ENCODE measurements around the gene MBOAT1. TPM values are rescaled to one million over a fixed set of nuclear protein-coding genes. Genes with fewer than 3 reads are reported as not detected.
"Not testable (repeated sequence)": the region's sequence is repeated elsewhere in the genome, so short reads cannot be mapped to it uniquely, and the experiment has no call there.

MBOAT1 gene
- total RNA-seq, 1 donor = 53.3 TPM

DNA sequence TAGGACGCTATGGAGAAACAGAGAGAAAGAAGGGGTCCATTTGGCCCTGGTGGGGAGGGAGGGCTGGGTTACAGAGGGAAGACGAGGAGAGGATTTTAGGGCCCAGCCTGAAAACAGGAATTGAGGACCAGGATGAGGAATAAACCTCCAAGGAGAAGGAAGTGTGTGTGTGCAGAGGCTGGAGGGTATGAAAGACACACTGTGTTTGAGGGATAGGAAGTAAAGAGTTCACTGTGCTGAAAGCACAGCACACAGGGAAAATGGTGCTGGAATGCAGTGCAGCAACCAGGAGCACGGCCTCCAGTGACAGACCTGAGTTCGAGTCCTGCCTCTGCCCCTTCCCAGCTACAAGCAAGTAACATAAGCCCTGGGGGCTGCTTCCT, 7.8 kb downstream of the MBOAT1 start:
- DNase-seq (ENCODE audit: low read depth in 2 of 3, low spot score in 2 of 3) = no peak

DNA sequence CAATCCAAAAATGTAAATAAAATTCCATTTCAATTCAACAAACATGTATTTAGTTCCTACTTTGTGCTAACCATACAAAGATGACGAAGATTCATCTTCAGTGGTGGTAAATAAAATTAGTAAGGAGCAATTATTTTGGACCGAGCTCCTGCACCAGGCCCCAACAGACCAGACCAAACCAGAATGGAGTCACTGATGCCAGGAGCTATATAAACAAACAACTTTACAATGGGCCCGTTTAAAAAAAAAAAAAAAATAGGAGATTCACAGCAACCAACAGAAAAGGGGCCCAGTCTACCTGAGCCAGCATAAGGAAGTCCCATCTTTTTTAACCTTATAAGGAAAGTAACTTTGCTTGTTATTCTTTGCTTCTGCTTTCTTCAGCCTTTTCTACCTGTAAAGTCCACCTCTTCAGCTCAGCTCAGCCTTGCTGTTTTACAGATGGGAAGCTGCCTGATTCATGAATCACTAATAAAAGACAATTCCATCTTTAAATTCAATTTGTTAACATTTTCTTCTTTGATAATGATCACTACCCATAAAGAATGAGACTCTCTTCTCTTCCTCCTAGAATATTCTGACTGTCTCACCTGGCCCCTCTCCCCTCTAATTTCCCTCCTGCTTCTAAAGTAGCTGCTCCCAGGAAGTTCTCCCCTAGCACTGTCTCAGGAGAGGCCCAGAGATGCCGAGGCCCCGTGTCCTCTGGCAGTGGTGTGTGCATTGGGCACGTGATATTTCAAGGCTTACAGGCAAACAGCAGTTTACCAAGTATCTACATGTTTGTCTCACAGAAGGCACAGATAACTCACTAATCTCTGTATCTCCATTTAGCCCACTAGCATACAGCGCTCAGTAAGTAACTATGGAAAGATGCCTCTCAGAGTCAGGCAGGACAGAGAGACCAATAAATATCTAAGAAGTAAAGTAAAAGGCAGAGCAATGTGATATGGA, 8.4 kb downstream of the MBOAT1 start:
- DNase-seq (ENCODE audit: low read depth in 2 of 3, low spot score in 2 of 3) = no peak

DNA sequence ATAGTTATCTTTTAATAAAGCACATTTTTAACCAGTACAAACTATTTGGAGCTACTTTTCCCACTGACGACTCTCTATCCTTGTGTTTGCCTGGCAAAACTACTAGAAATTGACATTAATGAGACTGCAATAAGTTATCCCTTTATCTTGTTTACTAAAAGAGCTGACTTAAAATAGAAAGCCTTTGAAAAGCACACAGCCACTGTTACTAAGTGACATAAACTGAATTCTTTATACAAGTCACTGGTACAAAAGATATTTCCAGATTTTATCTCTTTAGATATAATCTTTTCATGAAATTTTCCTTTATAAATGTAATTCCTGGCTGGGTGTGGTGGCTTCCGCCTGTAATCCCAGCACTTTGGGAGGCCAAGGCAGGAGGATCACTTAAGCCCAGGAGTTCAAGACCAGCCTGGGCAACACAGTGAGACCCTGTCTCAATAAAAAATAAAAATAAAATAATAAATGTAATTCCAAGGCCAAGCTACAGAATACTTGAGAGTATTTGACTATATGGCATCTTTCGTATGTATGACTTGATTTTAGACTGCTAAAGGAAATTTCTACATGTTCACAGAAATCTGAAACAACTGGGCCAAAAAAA, 9.5 kb downstream of the MBOAT1 start:
- no peak for DNase-seq (ENCODE audit: low read depth in 2 of 3, low spot score in 2 of 3)

DNA sequence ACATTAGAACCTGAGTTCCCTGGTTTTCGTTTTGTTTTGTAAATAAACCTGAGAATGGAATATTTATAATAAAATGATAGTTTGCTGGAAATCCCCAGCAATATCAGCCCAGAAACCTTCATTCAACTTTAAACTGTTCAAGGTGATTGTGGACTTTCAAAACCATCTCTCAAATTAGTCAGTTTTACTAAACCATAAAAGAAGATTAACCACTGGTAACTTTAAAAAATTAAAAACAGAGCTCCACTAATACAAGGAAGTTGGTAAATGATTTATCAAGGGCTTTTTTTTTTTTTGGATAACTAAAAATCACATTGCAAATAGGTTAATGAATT, 10.0 kb downstream of the MBOAT1 start:
- DNase-seq (ENCODE audit: low read depth in 2 of 3, low spot score in 2 of 3) = no peak

DNA sequence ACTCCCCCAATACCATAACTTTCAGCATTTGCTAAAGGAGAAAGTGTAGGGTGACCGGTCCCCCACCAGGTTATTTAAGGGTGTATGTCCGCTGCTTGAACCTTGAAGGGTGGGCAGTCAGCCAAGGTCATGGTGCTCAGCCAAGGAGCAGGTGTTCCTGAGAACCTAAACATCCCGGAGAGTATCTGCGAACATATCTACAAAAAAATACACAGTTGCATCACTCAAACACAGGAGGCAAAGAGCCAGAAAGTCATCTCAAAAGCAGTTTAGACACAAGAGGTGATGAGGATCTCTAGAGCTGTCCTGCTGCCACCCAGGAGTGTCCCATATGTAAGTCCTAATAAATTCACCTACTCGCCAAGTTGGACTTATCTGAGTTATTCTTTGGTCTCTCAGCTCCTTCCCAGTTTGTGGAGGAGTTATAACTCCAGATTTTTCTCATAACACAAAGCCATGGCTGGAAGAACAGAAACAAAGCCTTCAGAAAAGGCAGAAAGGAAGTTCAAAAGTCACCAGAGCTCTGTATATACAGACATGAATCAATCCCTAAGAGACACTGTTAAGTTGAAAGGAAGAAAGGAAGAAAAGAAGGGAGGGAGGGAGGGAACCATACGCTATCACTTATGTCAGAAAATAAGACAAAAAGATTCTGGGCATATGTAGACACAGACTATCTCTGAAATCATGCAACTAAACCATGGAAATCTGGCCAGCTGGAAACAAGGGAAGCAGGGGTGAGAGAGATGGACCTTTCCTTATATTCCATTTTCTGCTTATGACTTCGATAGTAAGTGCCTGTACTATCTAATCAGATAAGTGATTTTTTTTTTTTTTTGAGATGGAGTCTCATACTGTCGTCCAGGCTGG, 11.3 kb downstream of the MBOAT1 start:
- DNase-seq (ENCODE audit: low read depth in 2 of 3, low spot score in 2 of 3) = no peak

DNA sequence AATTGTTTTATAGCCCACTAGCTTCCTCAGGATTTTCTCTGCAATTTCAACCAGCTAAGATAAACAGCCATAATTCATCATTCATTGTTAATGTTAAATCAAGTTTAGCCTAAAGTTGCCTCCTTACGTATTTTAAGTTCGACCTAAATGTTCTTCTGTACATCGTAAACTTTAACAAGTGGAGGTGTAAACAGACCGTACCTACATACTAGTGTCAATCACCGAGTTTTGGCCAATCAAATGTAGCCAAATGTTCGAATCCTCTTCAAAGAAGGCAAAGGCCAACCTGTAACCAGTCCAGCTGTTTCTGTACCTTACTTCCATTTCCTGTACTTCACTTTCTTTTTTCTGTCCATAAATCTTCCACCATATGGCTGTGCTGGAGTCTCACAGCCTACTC, 13.5 kb downstream of the MBOAT1 start:
- DNase-seq (ENCODE audit: low read depth in 2 of 3, low spot score in 2 of 3) = no peak

DNA sequence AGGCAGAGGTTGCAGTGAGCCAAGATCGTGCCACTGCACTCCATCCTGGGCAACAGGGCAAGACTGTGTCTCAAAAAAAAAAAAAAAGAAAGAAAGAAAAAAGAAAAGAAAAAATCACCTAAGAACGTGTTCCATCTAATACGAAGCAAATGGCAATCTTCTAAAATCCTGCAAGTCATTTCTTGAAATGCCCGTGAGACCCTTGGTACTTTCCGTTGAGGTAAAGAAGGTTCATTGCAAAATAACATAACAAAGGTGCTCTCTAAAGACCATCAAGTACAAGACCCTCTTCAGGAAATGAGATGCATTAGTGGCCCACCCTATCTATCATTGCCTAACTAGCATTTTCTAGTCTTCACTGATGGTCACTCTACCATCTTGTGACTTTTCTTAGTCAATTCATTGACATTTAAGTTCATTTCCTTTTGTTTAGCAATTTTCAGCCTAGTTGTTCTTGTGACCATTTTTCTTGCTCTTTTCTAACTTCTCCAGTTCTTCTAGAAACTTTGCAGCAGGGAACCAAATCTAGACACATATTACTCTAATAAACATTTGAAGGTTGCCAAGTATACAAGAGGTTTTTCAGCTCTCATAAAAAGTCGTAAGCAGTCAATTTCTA, 14.0 kb downstream of the MBOAT1 start:
- no peak for DNase-seq (ENCODE audit: low read depth in 2 of 3, low spot score in 2 of 3)

DNA sequence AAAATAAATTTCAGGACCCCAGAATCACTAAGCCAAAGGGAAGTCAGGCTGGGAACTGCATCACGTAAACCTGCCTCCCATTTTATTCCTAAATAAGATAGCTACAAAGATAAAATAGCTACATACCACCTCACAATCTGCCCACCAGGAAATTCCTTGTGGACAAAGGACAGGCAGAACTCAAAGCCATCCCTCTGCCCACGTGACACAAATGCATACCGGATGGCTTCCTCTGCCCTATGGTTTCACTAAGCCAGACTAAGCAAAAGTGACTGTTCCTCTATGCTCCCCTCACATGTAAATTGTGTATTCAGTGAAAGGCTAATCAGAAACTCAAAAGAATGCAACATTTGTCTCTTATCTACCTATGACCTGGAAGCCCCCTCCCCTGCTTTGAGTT, 15.0 kb downstream of the MBOAT1 start:
- DNase-seq (ENCODE audit: low read depth in 2 of 3, low spot score in 2 of 3) = no peak

DNA sequence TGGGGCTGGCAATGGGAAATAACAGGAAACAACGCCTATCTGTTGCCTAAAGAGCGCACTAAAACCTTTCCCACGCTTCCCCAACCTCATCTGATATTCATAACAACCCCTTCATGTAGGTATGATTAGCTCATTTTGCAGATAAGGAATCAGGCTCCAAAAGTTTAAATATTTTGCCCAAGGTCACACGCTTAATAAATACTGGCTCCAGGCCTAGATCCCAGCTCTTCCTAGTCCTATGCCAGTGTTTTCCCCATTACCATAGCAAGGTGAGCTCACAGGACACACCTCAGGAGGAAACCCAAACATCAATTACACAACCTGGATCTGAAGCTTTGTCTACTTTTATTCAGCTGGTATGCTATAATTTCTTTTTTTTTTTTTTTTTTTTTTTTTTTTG, 19.6 kb downstream of the MBOAT1 start:
- DNase-seq (ENCODE audit: low read depth in 2 of 3, low spot score in 2 of 3) = no peak

DNA sequence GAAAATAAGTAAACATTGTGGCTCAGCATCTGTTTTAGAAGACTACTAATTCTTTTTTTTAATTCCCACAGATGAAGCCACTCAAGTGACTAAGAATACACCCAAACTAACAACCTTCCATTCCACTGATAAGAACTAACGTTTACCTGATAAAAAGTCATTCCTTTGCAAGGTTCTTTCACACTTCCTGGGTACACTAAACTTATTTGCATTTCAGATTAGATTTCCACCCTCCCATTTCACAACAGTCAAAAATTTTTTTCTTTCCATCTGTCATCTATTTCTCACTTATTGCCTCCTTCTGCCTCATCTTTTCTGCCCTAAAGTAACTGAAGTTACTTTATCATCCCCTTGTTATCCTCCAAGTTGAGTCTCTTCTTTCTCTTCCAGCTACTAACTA, 20.3 kb downstream of the MBOAT1 start:
- no peak for DNase-seq (ENCODE audit: low read depth in 2 of 3, low spot score in 2 of 3)

DNA sequence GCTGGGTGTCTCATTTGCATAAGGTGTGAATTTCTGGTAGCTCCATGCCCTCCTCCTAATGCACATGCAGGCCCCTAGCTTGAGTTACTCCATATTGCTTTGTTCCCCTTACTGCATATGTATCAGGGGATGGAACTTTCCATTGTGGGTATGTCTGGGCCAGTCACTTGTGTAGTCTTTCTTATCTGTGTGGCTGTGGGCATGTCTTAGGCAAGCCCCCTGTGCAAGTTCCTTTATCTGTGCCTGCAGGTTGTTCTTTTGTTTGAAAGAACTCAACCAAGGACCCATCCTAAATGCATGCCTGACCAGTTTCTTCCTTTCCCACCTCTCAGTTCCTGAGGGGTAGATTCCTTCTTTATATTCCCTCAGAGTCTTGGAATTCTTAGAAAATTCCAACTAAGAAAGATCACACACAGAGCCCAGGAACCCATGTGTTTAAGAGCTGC, 23.6 kb downstream of the MBOAT1 start:
- DNase-seq (ENCODE audit: low read depth in 2 of 3, low spot score in 2 of 3) = peak in 1 of 3 donors; percentile 29

DNA sequence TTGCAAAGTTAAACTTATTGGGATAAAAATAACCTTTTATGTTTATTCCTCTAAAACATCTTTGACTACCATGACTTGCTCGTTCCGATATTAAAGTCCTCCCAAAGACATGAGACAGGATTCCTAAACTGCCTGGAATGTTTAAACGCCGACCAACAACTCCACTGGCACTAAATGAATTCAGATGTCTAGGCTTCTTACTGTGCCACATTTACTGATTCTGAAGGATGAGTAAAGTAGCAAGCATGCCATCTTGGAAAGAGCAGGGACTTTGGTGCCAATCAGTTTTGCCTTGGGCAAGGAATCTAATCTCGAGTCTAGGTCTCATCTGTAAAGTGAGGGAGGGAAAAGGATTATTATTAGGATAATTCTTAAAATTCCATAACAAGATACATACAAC, 25.3 kb downstream of the MBOAT1 start:
- no peak for DNase-seq (ENCODE audit: low read depth in 2 of 3, low spot score in 2 of 3)

DNA sequence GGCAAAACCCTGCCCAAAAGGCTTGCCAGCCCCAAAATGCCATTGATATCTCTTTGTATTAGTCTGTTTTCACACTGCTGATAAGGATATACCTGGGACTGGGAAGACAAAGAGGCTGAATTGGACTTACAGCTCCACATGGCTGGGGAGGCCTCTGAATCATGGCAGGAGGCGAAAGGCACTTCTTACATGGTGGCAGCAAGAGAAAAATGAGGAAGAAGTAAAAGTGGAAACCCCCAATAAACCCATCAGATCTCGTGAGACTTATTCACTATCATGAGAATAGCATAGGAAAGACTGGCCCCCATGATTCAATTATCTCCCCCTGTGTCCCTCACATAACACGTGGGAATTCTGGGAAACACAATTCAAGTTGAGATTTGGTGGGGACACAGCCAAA, 28.6 kb downstream of the MBOAT1 start:
- no peak for DNase-seq (ENCODE audit: low read depth in 2 of 3, low spot score in 2 of 3)

DNA sequence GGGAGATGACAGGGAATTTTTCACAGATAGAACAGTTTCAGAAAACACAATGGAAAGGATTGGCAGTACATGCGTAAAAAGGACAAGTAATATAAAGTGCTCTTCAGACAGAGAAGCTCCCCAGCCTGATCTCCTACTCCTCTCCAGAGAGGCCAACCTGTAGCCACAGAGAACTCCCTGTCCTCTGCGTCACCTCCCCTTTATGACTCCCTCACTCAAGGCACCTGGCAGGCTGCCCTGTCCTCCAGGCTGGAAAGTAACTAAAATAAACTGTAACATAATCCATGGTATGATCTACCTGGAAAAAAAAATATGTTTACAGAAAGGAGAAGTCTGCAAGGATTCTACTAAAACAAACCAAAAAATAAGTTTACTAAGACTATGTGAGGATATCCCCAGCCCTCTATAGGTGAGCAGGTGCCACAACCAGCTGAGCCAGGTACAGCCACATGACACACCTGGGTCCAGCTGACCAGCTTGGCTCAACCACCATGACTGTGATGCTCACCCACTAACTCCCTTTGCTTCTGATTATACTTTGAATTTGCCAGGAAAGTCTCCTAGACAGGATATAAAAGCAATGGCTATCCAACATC, 29.2 kb downstream of the MBOAT1 start:
- DNase-seq (ENCODE audit: low read depth in 2 of 3, low spot score in 2 of 3) = no peak

DNA sequence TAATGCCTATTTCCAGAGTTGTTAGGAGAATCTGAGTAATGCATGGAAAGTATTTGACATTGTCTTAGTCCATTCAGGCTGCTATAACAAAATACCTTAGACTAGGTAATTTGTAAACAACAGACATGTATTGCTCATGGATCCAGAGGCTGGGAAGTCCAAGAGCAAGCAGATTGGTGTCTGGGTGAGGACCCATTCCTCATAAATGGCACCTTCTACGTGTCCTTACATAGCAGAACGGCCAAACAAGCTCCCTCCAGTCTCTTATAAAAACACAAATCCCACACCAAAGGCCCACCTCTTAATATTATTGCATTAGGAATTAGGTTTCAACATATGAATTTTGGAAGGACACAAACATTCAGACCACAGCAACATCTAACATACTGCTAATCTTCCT, 30.2 kb downstream of the MBOAT1 start:
- DNase-seq (ENCODE audit: low read depth in 2 of 3, low spot score in 2 of 3) = no peak

DNA sequence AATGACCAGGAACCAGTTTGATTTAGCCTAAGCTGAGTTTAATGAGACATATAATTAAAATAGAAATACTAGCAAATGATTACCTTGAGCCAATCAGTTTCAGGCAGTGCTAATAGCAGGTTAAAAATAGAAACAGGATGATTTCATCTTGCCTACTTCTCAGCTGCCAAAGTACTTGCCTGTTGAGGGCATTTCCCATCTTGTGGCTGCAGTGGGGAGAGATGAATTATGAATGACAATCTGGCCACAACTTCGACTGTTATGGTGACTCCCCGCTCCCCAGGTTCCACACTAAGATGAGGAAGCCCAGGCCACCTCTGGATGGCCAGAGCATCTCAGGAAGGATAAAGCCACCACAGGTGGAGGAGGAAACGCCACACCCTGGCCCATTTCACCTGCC, 31.3 kb downstream of the MBOAT1 start:
- DNase-seq (ENCODE audit: low read depth in 2 of 3, low spot score in 2 of 3) = peak in 2 of 3 donors; percentile 75 to 86

DNA sequence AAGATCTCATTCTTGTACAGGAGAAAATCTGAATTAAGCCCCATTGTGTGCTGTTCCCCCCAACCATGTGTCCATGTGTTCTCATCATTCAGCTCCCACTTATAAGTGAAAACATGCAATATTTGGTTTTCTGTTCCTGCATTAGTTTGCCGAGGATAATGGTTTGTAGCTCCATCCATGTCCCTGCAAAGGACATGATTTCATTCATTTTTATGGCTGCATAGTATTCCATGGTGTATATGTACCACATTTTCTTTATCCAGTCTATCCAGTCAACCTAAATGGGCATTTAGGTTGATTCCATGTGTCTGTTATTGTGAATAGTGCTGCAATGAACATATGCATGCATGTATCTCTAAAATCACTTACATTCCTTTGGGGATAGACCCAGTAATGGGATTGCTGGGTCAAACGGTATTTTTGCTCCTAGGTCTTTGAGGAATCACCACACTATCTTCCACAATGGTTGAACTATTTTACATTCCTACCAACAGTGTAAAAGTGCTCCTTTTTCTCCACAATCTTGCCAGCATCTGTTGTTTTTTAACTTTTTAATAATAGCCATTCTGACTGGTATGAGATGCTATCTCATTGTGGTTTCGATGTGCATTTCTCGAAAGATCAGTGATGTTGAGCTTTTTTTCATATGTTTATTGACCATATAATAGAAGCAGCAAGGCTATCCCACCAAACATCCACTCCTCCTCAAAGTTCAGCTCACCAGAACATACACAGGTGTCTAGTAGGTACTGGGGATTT, 32.8 kb downstream of the MBOAT1 start:
- not testable (repeated sequence) for DNase-seq (ENCODE audit: low read depth in 2 of 3, low spot score in 2 of 3)

DNA sequence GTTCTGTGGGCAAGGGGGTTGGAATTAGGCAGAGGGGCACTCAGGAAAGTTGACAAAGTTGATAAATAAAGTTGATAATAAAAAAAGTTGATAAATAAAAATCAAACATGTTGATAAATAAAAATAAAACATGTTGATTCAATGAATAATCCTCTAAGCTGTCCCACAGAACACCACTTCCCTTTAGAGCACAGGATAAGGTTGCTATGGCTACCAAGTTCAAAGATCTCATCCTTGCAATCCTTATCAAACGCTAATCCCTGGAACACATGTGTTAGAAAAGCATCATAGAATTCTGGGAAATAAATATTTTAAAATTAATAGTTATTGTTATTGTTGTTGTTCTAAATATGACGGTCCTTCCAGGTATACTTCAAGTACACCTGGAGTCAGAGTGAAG, 33.9 kb downstream of the MBOAT1 start:
- DNase-seq (ENCODE audit: low read depth in 2 of 3, low spot score in 2 of 3) = no peak

DNA sequence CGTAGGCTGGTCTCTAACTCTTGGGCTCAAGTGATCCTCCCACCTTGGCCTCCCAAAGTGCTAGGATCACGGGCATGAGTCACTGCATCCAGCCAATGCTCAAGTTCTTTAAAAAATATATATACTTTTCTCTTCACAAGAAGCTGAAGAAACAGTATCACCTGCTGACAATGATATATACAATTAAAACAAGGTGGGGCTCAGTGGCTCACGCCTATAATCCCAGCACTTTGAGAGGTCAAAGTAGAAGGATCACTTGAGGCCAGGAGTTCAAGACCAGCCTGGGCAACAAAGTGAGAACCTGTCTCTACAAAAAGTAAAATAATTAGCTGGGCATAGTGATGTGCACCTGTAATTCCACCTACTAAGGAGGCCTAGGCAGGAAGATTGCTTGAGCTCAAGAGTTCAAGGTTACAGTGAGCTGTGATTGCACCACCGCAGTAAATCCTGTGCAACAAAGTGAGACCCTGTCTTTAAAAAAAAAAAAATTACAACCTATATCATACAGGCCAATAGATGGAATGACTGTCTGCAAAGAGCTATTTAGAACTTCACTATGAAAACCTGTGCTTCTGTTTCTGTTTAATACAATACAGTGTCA, 36.4 kb downstream of the MBOAT1 start:
- DNase-seq (ENCODE audit: low read depth in 2 of 3, low spot score in 2 of 3) = no peak

All from hematopoietic multipotent progenitor cell (in vitro differentiated cells).